GM23338 (cell line): ENCODE results near the gene TTC23. TPM values are rescaled to one million over a fixed set of nuclear protein-coding genes. Genes with fewer than 3 reads are reported as not detected.

Source experiments
- ATAC-seq: fragments of 200-7000 bp; cut with Tn5 transposase; 3 replicates; pipeline ENCODE4 v1.9.1; 2020
- DNase-seq: peaks from one replicate; pipeline ENCODE4 v3.0.0-alpha.2; 2015; ENCODE audit warnings: low spot score
- H2AFZ ChIP-seq: fragments of 200-600 bp; sonication (generic); 2 replicates; pipeline ENCODE4 v1.8.0; 2016; ENCODE audit warnings: antibody characterized with exemption, mild to moderate bottlenecking, moderate library complexity
- H3F3A ChIP-seq: fragments of 200-600 bp; sonication (generic); replicated peaks from 2 replicates; pipeline ENCODE4 v1.8.0; 2017; ENCODE audit warnings: antibody characterized with exemption, mixed run types, low read depth
- H3K27ac ChIP-seq: fragments of 200-600 bp; sonication (generic); 2 replicates; pipeline ENCODE4 v1.6.1; 2016; ENCODE audit warnings: low read depth
- H3K27me3 ChIP-seq: fragments of 200-600 bp; sonication (generic); 2 replicates; pipeline ENCODE4 v1.8.0; 2016; ENCODE audit warnings: mild to moderate bottlenecking, mixed run types, moderate library complexity; ENCODE audit not compliant: insufficient read depth
- H3K36me3 ChIP-seq: fragments of 200-600 bp; sonication (generic); 2 replicates; pipeline ENCODE4 v1.8.0; 2016; ENCODE audit warnings: mild to moderate bottlenecking; ENCODE audit not compliant: insufficient read depth
- H3K4me1 ChIP-seq: fragments of 200-600 bp; sonication (generic); 2 replicates; pipeline ENCODE4 v1.8.0; 2016; ENCODE audit warnings: mild to moderate bottlenecking, moderate library complexity; ENCODE audit not compliant: insufficient read depth
- H3K4me2 ChIP-seq: fragments of 200-600 bp; sonication (generic); 2 replicates; pipeline ENCODE4 v1.7.1; 2017; ENCODE audit warnings: mixed run types
- H3K4me3 ChIP-seq: fragments of 200-600 bp; sonication (generic); 2 replicates; pipeline ENCODE4 v1.6.1; 2016; ENCODE audit warnings: mixed run types
- H3K79me2 ChIP-seq: fragments of 200-600 bp; sonication (generic); replicated peaks from 2 replicates; pipeline ENCODE4 v1.8.0; 2017; ENCODE audit warnings: mild to moderate bottlenecking; ENCODE audit not compliant: insufficient read depth
- H3K9me2 ChIP-seq: fragments of 200-600 bp; sonication (generic); 2 replicates; pipeline ENCODE4 v1.8.0; 2017; ENCODE audit not compliant: insufficient read depth
- H4K20me1 ChIP-seq: fragments of 200-600 bp; sonication (generic); replicated peaks from 2 replicates; pipeline ENCODE4 v1.8.0; 2017; ENCODE audit warnings: mild to moderate bottlenecking; ENCODE audit not compliant: insufficient read depth
- H3K27ac Mint-ChIP-seq: 2 replicates; pipeline ENCODE4 v1.8.0; 2020; ENCODE audit warnings: inconsistent platforms, mild to moderate bottlenecking, moderate library complexity, mixed read lengths
- H3K27me3 Mint-ChIP-seq: 3 replicates; pipeline ENCODE4 v1.8.0; 2022; ENCODE audit warnings: low read depth, mild to moderate bottlenecking, moderate library complexity, mixed read lengths, inconsistent platforms; ENCODE audit not compliant: insufficient read depth, poor library complexity
- H3K36me3 Mint-ChIP-seq: 3 replicates; pipeline ENCODE4 v1.8.0; 2021; ENCODE audit warnings: low read depth, mild to moderate bottlenecking, inconsistent platforms, moderate library complexity, mixed read lengths
- H3K4me1 Mint-ChIP-seq: 3 replicates; pipeline ENCODE4 v1.8.0; 2020; ENCODE audit warnings: mild to moderate bottlenecking, inconsistent platforms, mixed read lengths
- H3K4me3 Mint-ChIP-seq: 3 replicates; pipeline ENCODE4 v1.8.0; 2021; ENCODE audit warnings: moderate library complexity, mild to moderate bottlenecking, inconsistent platforms, mixed read lengths
- H3K9me3 Mint-ChIP-seq: 3 replicates; pipeline ENCODE4 v1.8.0; 2020; ENCODE audit warnings: moderate library complexity, mild to moderate bottlenecking, inconsistent platforms, mixed read lengths
- CREB1 ChIP-seq: fragments of 250-450 bp; sonication (Bioruptor Pico); IDR thresholded peaks from 2 replicates; pipeline ENCODE4 v1.5.0; 2020; ENCODE audit warnings: low read depth, mild to moderate bottlenecking, moderate library complexity
- EZH2 ChIP-seq: fragments of 200-600 bp; sonication (generic); IDR thresholded peaks from one replicate; pipeline ENCODE4 v1.8.0; 2017; ENCODE audit warnings: antibody characterized with exemption, mild to moderate bottlenecking, low read depth; ENCODE audit not compliant: unreplicated experiment
- EZH2phosphoT487 ChIP-seq: fragments of 200-600 bp; sonication (generic); IDR thresholded peaks from one replicate; pipeline ENCODE4 v1.8.1; 2018; ENCODE audit warnings: antibody characterized with exemption; ENCODE audit not compliant: unreplicated experiment
- JUNB ChIP-seq: IDR thresholded peaks from one replicate; pipeline ENCODE4 v1.6.1; 2016; ENCODE audit warnings: antibody characterized with exemption; ENCODE audit not compliant: unreplicated experiment
- NANOG ChIP-seq: IDR thresholded peaks from 2 replicates; pipeline ENCODE4 v1.6.1; 2016; ENCODE audit warnings: antibody characterized with exemption, borderline replicate concordance
- POLR2AphosphoS5 ChIP-seq: IDR thresholded peaks from 2 replicates; pipeline ENCODE4 v1.6.1; 2016; ENCODE audit warnings: antibody characterized with exemption, low read depth
- STAT1 ChIP-seq: IDR thresholded peaks from one replicate; pipeline ENCODE4 v1.6.1; 2016; ENCODE audit warnings: antibody characterized with exemption; ENCODE audit not compliant: unreplicated experiment
- ZNF114 ChIP-seq: fragments of 250-450 bp; sonication (Bioruptor Pico); IDR thresholded peaks from 2 replicates; pipeline ENCODE4 v1.5.0; 2020; ENCODE audit warnings: mild to moderate bottlenecking, moderate library complexity
- ZNF462 ChIP-seq: fragments of 250-450 bp; sonication (Bioruptor Pico); IDR thresholded peaks from 2 replicates; pipeline ENCODE4 v1.5.0; 2020; ENCODE audit warnings: mild to moderate bottlenecking, moderate library complexity
- polyA plus RNA-seq: library from polyadenylated mRNA; unstranded; fragments of >200 nt; fragmentation: Nextera tagmentation; extraction: Ambion mirVana; gene quantifications from 2 replicates; pipeline ENCODE4 v1.2.1, GENCODE V29; 2016
- total RNA-seq: library from RNA; depleted of rRNA; stranded (reverse); fragments of >200 nt; shearing (Covaris generic); gene quantifications from 2 replicates; pipeline ENCODE4 v1.2.3, GENCODE V29; 2014
- TF ChIP-seq, protein P1 (sequence below): IDR thresholded peaks from 2 replicates; pipeline ENCODE4 v1.6.1; 2016; ENCODE audit warnings: antibody characterized with exemption

The TTC23 gene
- total and polyA plus RNA-seq, 2 experiments from 2014 or later = 6.3 to 25.2 TPM

- no peak for DNase-seq
- H3K27me3 Mint-ChIP-seq = peaks cover 14% of the 10 kb centered on the region
- no peak overlapping the region for H3K27ac ChIP-seq
These were observed 151.0 kb downstream of the TTC23 start for GRCh38 chr15:99098426-99098825.

More at GRCh38 chr15:99098426-99098825, 151.0 kb downstream of the TTC23 start:
- Histone ChIP-seq H3K4me3 (no peak overlapping the region), H3K4me2 (no peak overlapping the region), H3K9me2 (no peaks in the 10 kb centered on the region), H3F3A (no peaks in the 10 kb centered on the region), H3K4me1 (no peaks in the 10 kb centered on the region), H3K79me2 (no peaks in the 10 kb centered on the region), H2AFZ (no peak overlapping the region), H3K36me3 (no peaks in the 10 kb centered on the region), H3K27me3 (peaks cover 29% of the 10 kb centered on the region), H4K20me1 (no peaks in the 10 kb centered on the region)
- no peak overlapping the region for H3K27ac Mint-ChIP-seq
- ATAC-seq = no peak
- no peak for TF ChIP-seq EZH2phosphoT487
- no peak for TF ChIP-seq POLR2AphosphoS5
- no peak for TF ChIP-seq STAT1
- no peak for TF ChIP-seq CREB1 (CRISPR knock-in tag)
- no peak for TF ChIP-seq ZNF114
- no peak for TF ChIP-seq NANOG
- TF ChIP-seq JUNB = no peak
- TF ChIP-seq EZH2 = no peak
- TF ChIP-seq, protein P1, sequence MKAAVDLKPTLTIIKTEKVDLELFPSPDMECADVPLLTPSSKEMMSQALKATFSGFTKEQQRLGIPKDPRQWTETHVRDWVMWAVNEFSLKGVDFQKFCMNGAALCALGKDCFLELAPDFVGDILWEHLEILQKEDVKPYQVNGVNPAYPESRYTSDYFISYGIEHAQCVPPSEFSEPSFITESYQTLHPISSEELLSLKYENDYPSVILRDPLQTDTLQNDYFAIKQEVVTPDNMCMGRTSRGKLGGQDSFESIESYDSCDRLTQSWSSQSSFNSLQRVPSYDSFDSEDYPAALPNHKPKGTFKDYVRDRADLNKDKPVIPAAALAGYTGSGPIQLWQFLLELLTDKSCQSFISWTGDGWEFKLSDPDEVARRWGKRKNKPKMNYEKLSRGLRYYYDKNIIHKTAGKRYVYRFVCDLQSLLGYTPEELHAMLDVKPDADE = no peak
- no peak for TF ChIP-seq ZNF462 (CRISPR knock-in tag)
- no peaks in the 10 kb centered on the region for H3K36me3 Mint-ChIP-seq
- no peaks in the 10 kb centered on the region for H3K9me3 Mint-ChIP-seq
- no peak overlapping the region for H3K4me3 Mint-ChIP-seq
- H3K4me1 Mint-ChIP-seq = peaks cover 5% of the 10 kb centered on the region
